ENCODE measurements around the gene MAST4.

The MAST4 gene

DNA sequence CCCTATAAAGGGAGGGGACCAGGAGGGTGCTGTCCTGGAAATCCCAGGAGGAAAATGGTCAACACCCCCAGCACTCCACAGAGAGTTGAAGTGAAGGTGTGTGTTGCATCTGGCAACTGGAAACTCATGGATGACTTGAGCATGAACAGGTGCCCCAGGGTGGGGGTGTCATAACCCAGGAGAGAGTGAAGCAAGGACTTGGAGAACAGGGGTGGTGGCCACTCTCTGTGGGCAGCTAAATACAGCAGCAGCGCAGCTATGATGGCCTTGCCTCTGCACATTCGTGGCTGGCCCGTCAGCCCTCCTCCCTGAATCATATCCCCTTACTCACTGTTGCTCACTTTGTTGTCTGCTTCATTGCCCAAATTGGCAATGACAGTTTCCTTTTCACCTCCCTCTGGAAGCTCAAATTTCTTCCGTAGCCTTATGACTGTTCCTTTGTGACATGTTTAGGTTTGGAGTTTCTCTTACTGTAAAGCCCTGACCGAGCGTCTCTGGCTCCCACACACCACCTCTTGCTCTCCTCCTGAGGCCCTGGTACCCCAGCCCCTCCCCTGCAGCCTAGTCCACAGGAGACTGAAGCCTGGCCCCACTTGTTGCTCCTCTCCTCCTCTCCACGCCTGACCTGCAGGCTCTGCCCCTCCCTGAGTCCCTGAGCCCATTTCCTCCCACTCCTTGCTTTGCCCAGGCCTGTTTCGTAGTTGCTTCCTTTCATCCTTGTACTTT, 414.7 kb downstream of the MAST4 start:
- H3K36me3 ChIP-seq (ENCODE audit: insufficient read depth, low read length): no peaks in the 10 kb centered on the region
- peak overlapping the region; percentile 63 for H3K9ac ChIP-seq (ENCODE audit: low read depth, low read length)
- H3K4me1 ChIP-seq (ENCODE audit: control insufficient read depth, insufficient read depth, low read length): peaks cover 65% of the 10 kb centered on the region
- H3K9me3 ChIP-seq (replicated peaks; ENCODE audit: low read length): no peaks in the 10 kb centered on the region
- peak overlapping the region; percentile 55 for H3K4me3 ChIP-seq (ENCODE audit: low read length)
- no peaks in the 10 kb centered on the region for H3K27me3 ChIP-seq (ENCODE audit: control insufficient read depth, insufficient read depth, low read length)
- peak overlapping the region; percentile 77 for H3K4me2 ChIP-seq (ENCODE audit: low read length)

DNA sequence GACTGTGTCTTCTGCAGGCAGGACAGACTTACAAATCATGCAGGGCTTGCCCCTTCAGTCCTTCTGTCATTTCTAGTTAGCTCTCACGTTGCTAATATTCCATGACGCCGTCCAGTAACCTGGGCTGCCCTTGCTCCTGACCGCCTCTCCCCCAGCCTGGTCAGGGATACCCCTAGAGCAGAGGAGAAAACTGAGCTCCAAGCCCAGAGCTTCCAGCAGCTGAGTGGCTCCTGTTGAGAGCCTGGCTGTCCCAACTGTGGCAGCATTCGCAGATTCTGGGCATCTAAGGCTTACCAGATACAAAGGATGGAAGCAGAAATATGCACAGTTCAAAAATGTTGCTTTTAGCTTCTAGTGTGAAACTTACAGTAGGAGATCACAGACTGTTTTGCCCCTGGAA, 415.2 kb downstream of the MAST4 start:
- H3K9ac ChIP-seq (ENCODE audit: low read depth, low read length): peak overlapping the region; percentile 63
- no peaks in the 10 kb centered on the region for H3K27me3 ChIP-seq (ENCODE audit: control insufficient read depth, insufficient read depth, low read length)
- H3K4me2 ChIP-seq (ENCODE audit: low read length): peak overlapping the region; percentile 77
- no peaks in the 10 kb centered on the region for H3K9me3 ChIP-seq (replicated peaks; ENCODE audit: low read length)
- H3K36me3 ChIP-seq (ENCODE audit: insufficient read depth, low read length): no peaks in the 10 kb centered on the region
- H3K4me3 ChIP-seq (ENCODE audit: low read length): peak overlapping the region; percentile 55
- H3K4me1 ChIP-seq (ENCODE audit: control insufficient read depth, insufficient read depth, low read length): peaks cover 65% of the 10 kb centered on the region

DNA sequence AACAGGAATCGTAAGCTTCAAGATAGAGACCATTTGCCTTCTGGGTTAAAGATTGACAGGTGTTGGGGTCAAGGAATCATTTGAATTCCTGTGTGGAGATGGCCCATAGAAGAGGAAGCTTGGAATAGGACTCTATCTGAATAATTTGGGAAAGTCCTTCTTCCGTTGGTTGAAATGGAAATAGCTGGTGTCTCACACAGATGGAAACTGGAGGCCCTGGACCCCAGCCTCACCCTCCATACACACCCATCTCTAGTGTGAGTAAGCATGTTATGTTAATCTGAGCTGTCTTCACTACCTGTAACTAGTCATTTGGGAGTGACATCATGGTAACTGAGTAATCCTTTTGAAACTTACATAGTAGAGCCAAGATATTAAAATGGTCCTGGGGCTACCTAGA, 416.0 kb downstream of the MAST4 start:
- Histone ChIP-seq H3K4me1 (ENCODE audit: control insufficient read depth, insufficient read depth, low read length) (peaks cover 62% of the 10 kb centered on the region), H3K4me2 (ENCODE audit: low read length) (peak overlapping the region; percentile 77), H3K9me3 (replicated peaks; ENCODE audit: low read length) (no peaks in the 10 kb centered on the region), H3K36me3 (ENCODE audit: insufficient read depth, low read length) (no peaks in the 10 kb centered on the region), H3K9ac (ENCODE audit: low read depth, low read length) (no peak overlapping the region), H3K27me3 (ENCODE audit: control insufficient read depth, insufficient read depth, low read length) (no peaks in the 10 kb centered on the region), H3K4me3 (ENCODE audit: low read length) (no peak overlapping the region)

DNA sequence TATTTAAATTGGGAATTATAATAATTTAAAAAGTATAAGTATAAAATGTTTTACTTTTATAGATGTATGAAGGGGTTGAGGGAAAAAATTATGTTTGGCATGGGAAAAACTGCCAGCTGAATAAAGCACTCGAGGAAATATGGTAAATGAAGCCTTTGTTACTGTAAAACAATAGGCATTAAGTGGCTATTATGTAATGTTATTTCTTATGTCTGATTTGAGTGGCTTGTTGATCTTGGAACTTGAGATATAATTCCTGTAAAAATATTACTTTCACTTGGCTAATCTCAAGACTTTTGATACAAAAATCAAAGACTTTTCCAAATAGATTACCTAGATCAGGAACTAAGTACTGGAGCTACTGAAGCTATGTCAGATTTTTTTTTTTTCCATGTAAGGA, 417.5 kb downstream of the MAST4 start:
- Histone ChIP-seq H3K4me1 (ENCODE audit: control insufficient read depth, insufficient read depth, low read length) (peaks cover 62% of the 10 kb centered on the region), H3K4me3 (ENCODE audit: low read length) (no peak overlapping the region)

DNA sequence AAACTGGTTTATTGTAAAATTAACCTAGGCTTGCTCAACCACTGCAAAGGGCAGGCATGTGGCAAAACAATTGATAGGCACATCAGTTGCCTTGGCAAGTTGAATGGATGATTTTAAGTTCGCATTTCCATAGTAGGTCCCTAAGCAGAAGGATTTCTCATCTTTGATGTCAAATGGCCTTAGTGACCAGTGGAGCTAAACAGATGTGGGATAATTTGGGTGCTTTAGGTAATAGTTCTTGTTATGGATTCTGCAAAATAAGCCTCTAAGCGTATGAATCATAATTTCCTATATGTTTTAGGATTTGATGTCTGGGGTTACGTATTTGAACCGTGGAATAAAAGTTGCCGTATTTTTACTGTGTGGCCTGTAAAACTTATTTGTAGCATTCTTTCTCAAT, 418.0 kb downstream of the MAST4 start:
- H3K36me3 ChIP-seq (ENCODE audit: insufficient read depth, low read length): no peaks in the 10 kb centered on the region
- no peak overlapping the region for H3K9ac ChIP-seq (ENCODE audit: low read depth, low read length)
- H3K4me1 ChIP-seq (ENCODE audit: control insufficient read depth, insufficient read depth, low read length): peaks cover 62% of the 10 kb centered on the region
- H3K9me3 ChIP-seq (replicated peaks; ENCODE audit: low read length): no peaks in the 10 kb centered on the region
- H3K27me3 ChIP-seq (ENCODE audit: control insufficient read depth, insufficient read depth, low read length): no peaks in the 10 kb centered on the region
- no peak overlapping the region for H3K4me3 ChIP-seq (ENCODE audit: low read length)
- no peak overlapping the region for H3K4me2 ChIP-seq (ENCODE audit: low read length)

More for the DNA sequence above, 417.5 kb downstream of the MAST4 start:
- Histone ChIP-seq H3K9ac (ENCODE audit: low read depth, low read length) (no peak overlapping the region), H3K27me3 (ENCODE audit: control insufficient read depth, insufficient read depth, low read length) (no peaks in the 10 kb centered on the region), H3K9me3 (replicated peaks; ENCODE audit: low read length) (no peaks in the 10 kb centered on the region), H3K36me3 (ENCODE audit: insufficient read depth, low read length) (no peaks in the 10 kb centered on the region), H3K4me2 (ENCODE audit: low read length) (no peak overlapping the region)

DNA sequence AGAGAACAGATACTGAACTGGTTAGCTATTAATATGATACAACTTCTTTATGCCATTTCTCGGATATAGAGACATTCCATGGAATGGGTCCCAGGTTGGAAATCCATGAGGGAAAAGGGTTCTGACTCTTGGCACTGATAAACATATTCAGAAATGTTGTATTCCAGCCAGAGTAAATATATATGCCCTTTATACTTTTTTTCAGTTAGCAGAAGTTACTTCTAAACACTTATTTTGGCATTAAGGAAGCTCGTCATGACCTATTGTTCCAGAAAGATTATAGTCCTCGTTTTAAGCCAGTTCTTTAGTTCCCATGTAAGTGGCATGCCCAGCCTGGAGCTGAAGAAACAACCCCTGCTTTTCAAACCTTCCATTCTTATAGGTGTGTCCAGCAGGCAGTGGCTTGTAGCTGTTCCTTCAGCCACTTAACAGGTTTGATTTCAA, 418.8 kb downstream of the MAST4 start:
- no peaks in the 10 kb centered on the region for H3K36me3 ChIP-seq (ENCODE audit: insufficient read depth, low read length)
- peak overlapping the region; percentile 23 for H3K9ac ChIP-seq (ENCODE audit: low read depth, low read length)
- H3K4me1 ChIP-seq (ENCODE audit: control insufficient read depth, insufficient read depth, low read length): peaks cover 61% of the 10 kb centered on the region
- no peaks in the 10 kb centered on the region for H3K27me3 ChIP-seq (ENCODE audit: control insufficient read depth, insufficient read depth, low read length)
- H3K4me2 ChIP-seq (ENCODE audit: low read length): peak overlapping the region; percentile 71
- H3K4me3 ChIP-seq (ENCODE audit: low read length): peak overlapping the region; percentile 34
- no peaks in the 10 kb centered on the region for H3K9me3 ChIP-seq (replicated peaks; ENCODE audit: low read length)

DNA sequence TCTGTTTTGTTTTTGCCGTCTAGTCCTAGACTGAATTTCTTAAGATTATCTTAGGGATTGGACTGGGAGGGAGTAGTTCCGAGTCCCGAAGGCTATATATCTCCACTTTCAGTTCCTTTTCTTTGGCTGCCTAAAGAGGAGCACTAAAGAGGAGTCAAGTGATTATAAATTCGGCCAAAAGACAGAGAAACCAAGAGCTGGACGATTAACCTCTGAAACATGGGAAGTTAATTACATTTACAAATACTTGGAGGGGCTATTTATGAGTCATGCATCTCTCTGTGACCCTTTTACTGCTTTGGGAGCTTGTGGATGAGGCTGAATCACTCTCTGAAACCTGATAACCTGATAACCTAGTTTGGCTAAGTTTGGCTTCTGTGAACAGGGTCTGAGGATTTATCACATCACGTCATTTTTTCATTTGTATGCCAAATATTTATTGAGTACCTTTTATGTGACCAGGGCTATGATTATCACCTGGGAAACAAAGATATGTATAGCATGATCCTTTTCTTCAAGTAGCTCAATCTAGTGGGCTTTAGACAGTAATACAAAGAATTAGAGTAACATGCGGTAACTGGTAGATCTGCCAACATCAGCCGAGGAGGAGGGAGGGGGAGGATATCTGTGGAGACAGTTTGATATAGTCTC, 419.5 kb downstream of the MAST4 start:
- Histone ChIP-seq H3K4me1 (ENCODE audit: control insufficient read depth, insufficient read depth, low read length) (peaks cover 54% of the 10 kb centered on the region), H3K4me3 (ENCODE audit: low read length) (peak overlapping the region; percentile 34), H3K9ac (ENCODE audit: low read depth, low read length) (peak overlapping the region; percentile 23)

DNA sequence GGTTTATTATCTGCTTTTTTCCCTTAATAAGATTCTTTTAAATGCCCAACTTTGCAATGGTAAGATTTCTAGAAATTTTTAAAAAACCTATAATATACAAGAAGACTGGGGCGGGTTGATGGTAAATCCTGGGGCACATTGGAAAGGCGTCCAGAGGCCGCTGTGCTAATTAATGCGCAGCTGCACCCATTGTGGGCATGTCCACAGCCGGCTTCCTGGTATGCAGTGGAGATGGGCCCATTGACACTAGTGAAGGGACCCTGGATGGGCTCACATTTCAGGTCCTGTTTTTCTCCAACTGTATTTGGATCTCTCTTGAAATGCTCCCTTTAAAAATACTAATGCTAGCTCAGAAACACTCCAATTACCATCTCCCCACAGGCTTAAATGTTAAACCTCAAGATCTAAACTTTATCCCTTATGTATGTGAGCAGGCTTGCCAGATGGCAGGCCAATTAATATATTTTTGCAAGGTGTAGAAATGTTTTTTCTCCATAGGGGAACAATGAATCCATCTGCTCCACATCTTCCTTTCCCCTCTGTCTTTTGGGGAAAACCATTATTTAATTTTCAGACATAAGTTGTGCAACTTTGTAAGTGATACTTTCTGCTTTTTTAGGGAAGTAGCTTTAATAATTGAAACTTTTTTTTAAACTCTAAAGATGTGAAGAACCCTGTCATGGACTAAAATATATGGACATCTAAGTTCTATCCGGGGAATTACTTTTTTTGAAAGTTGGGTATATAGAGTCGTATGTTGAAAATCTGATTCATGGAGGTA, 423.1 kb downstream of the MAST4 start:
- peaks cover 25% of the 10 kb centered on the region for H3K4me1 ChIP-seq (ENCODE audit: control insufficient read depth, insufficient read depth, low read length)
- no peak overlapping the region for H3K9ac ChIP-seq (ENCODE audit: low read depth, low read length)
- no peak overlapping the region for H3K4me2 ChIP-seq (ENCODE audit: low read length)
- no peaks in the 10 kb centered on the region for H3K36me3 ChIP-seq (ENCODE audit: insufficient read depth, low read length)
- no peak overlapping the region for H3K4me3 ChIP-seq (ENCODE audit: low read length)
- H3K27me3 ChIP-seq (ENCODE audit: control insufficient read depth, insufficient read depth, low read length): no peaks in the 10 kb centered on the region
- no peaks in the 10 kb centered on the region for H3K9me3 ChIP-seq (replicated peaks; ENCODE audit: low read length)

More for the DNA sequence above, 419.5 kb downstream of the MAST4 start:
- no peaks in the 10 kb centered on the region for H3K36me3 ChIP-seq (ENCODE audit: insufficient read depth, low read length)
- peak overlapping the region; percentile 71 for H3K4me2 ChIP-seq (ENCODE audit: low read length)
- H3K9me3 ChIP-seq (replicated peaks; ENCODE audit: low read length): no peaks in the 10 kb centered on the region
- H3K27me3 ChIP-seq (ENCODE audit: control insufficient read depth, insufficient read depth, low read length): no peaks in the 10 kb centered on the region

DNA sequence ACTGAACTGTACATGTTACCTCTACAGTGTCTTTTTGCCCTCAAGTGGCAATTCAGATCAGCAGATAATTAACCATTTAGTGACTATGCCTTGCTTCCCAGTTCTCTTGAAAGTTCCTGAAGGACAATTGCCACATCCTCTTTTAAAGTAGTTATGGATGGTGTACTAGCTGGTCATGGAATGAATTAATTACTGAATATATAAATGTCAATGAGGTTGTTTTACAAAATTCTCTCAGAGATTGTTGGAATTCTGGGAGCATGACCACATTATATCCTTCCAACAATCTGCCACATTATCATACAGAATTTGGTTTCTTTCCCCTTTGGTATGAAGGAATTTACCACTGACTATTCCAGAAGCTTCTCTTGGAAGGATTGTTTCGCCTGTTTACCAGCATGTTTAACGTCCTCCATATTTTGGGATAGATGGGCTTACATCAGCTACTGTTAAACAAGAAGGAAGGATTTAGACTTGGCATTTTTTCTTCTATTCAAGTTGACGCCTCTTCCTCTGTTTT, 424.0 kb downstream of the MAST4 start:
- no peaks in the 10 kb centered on the region for H3K9me3 ChIP-seq (replicated peaks; ENCODE audit: low read length)
- no peak overlapping the region for H3K4me2 ChIP-seq (ENCODE audit: low read length)
- H3K27me3 ChIP-seq (ENCODE audit: control insufficient read depth, insufficient read depth, low read length): no peaks in the 10 kb centered on the region
- H3K4me3 ChIP-seq (ENCODE audit: low read length): no peak overlapping the region
- H3K36me3 ChIP-seq (ENCODE audit: insufficient read depth, low read length): no peaks in the 10 kb centered on the region
- H3K4me1 ChIP-seq (ENCODE audit: control insufficient read depth, insufficient read depth, low read length): peaks cover 16% of the 10 kb centered on the region
- no peak overlapping the region for H3K9ac ChIP-seq (ENCODE audit: low read depth, low read length)

DNA sequence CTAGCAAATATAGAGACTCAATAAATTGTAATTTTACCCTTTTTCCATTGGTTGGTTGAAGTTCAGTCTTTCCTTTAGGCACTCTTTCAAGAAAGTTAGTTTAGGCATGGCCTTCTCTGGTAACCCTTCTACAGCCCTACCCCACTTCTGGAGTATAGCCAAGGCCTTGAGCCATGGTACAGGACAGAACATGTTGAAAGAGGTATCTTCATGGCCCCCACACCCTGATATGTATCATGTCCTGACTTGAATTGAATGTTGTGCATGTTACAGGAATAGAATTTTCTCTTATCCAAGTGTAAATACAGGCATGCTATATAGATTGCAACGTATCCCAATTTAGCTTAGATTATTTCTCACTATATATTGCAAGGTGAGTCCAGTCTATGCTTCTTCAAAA, 424.8 kb downstream of the MAST4 start:
- H3K4me2 ChIP-seq (ENCODE audit: low read length): no peak overlapping the region

DNA sequence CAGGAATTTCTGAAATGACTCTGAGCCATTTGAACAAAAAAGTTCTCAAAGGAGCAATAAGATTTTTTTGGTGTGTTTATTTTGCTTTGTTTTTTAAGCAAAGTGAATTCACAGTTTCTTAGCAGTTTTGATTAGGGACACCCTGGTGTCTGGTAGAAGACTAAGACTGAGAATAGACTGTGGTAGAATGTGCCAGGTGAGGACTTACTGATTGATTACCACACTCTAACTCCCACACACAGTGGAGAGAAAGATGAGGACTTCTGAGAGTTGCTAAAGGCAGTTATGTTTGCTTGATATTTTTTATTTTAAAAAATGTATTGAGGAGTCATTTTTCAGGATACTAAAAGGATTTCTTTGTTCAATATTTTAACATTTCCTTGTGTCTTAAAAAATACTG, 425.3 kb downstream of the MAST4 start:
- Histone ChIP-seq H3K36me3 (ENCODE audit: insufficient read depth, low read length) (no peaks in the 10 kb centered on the region), H3K4me1 (ENCODE audit: control insufficient read depth, insufficient read depth, low read length) (peaks cover 3% of the 10 kb centered on the region), H3K4me3 (ENCODE audit: low read length) (no peak overlapping the region), H3K4me2 (ENCODE audit: low read length) (no peak overlapping the region), H3K9ac (ENCODE audit: low read depth, low read length) (no peak overlapping the region), H3K9me3 (replicated peaks; ENCODE audit: low read length) (no peaks in the 10 kb centered on the region), H3K27me3 (ENCODE audit: control insufficient read depth, insufficient read depth, low read length) (no peaks in the 10 kb centered on the region)

More for the DNA sequence above, 424.8 kb downstream of the MAST4 start:
- peaks cover 8% of the 10 kb centered on the region for H3K4me1 ChIP-seq (ENCODE audit: control insufficient read depth, insufficient read depth, low read length)
- no peak overlapping the region for H3K4me3 ChIP-seq (ENCODE audit: low read length)
- no peaks in the 10 kb centered on the region for H3K36me3 ChIP-seq (ENCODE audit: insufficient read depth, low read length)
- no peaks in the 10 kb centered on the region for H3K27me3 ChIP-seq (ENCODE audit: control insufficient read depth, insufficient read depth, low read length)
- H3K9ac ChIP-seq (ENCODE audit: low read depth, low read length): no peak overlapping the region
- no peaks in the 10 kb centered on the region for H3K9me3 ChIP-seq (replicated peaks; ENCODE audit: low read length)
